Neural progenitor cell (in vitro differentiated cells): ENCODE data around the gene KIF11.

ENCODE experiments used
- EZH2 ChIP-seq: fragments of 200-600 bp; sonication (generic); IDR thresholded peaks from 2 replicates; pipeline ENCODE4 v1.6.1; 2017; ENCODE audit warnings: antibody characterized with exemption, mild to moderate bottlenecking, moderate library complexity
- TF ChIP-seq, protein P1 (sequence below): fragments of 200-600 bp; sonication (generic); IDR thresholded peaks from 2 replicates; pipeline ENCODE4 v1.5.1; 2017; ENCODE audit warnings: antibody characterized with exemption, mild to moderate bottlenecking

DNA sequence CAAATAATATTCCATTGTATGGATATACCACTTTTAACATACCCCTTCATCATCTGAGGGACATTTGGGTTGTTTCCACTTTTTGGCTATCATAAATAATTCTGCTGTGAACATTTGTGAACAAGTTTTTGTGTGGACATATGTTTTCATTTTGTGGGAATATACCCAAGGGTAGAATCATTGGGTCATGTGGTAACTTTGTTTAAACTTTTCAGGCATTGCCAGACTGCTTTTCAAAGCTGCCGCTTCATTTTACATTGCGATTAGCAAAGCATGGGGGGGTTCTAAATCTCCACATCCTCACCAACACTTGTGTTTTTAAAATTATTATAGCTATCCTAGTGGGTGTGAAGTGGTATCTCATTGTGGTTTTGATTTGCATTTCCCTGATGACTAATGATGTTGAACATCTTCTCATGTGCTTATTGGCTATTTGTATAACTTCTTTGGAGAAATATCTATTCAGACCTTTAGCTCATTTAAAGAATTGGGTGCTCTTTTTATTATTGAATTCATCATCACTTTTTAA, 88.4 kb downstream of the KIF11 start:
- TF ChIP-seq, protein P1, sequence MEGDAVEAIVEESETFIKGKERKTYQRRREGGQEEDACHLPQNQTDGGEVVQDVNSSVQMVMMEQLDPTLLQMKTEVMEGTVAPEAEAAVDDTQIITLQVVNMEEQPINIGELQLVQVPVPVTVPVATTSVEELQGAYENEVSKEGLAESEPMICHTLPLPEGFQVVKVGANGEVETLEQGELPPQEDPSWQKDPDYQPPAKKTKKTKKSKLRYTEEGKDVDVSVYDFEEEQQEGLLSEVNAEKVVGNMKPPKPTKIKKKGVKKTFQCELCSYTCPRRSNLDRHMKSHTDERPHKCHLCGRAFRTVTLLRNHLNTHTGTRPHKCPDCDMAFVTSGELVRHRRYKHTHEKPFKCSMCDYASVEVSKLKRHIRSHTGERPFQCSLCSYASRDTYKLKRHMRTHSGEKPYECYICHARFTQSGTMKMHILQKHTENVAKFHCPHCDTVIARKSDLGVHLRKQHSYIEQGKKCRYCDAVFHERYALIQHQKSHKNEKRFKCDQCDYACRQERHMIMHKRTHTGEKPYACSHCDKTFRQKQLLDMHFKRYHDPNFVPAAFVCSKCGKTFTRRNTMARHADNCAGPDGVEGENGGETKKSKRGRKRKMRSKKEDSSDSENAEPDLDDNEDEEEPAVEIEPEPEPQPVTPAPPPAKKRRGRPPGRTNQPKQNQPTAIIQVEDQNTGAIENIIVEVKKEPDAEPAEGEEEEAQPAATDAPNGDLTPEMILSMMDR = no peak
- TF ChIP-seq EZH2 = no peak
